HG03064 (cell line): ENCODE results near the gene HEBP2.
"Not testable (repeated sequence)": the region's sequence is repeated elsewhere in the genome, so short reads cannot be mapped to it uniquely, and the experiment has no call there.

Source experiments
- ATAC-seq: cut with Tn5 transposase; IDR thresholded peaks from one replicate; pipeline ENCODE4 v1.9.1; 2021; ENCODE audit warnings: low read depth; ENCODE audit not compliant: unreplicated experiment

The HEBP2 gene

DNA sequence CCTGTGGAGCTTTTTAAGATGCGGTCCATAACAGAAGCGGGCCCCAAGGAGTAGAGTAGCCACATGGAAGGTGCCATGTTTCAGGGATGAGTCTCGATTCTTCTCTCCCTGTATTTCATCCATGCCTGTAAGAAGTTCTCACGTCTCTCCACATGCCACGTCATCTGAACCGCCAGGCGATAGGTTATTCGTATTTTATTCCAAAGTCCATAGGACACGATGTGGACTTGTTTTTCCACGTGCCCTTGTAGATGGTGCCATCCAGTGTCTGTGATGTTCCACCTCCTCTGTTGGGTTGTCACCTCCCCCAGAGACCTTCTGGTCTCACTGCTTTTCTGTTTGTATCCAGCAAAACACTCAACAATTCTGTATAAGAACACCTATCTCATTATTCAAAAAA lies 17.6 kb downstream of the HEBP2 start:
- ATAC-seq, result no peak

DNA sequence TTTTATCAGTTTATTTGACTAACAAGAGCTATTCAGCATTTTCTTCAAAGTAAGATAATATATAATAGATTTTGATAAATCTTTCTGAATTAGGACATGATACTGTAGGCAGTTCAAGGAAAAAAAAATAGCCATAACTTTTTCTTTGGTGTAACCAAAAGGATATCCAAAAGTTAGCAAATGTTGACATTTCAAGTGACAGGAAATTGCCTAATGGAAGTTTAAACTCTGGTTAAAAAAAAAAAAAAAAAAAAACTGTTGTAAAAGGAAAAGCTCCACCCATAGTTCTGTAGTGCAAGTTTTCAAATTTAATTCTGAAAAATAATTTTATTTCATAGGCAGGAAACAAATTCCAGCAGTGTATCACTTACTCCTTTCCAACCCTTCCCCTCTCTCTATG lies 18.8 kb downstream of the HEBP2 start:
- no peak for ATAC-seq

DNA sequence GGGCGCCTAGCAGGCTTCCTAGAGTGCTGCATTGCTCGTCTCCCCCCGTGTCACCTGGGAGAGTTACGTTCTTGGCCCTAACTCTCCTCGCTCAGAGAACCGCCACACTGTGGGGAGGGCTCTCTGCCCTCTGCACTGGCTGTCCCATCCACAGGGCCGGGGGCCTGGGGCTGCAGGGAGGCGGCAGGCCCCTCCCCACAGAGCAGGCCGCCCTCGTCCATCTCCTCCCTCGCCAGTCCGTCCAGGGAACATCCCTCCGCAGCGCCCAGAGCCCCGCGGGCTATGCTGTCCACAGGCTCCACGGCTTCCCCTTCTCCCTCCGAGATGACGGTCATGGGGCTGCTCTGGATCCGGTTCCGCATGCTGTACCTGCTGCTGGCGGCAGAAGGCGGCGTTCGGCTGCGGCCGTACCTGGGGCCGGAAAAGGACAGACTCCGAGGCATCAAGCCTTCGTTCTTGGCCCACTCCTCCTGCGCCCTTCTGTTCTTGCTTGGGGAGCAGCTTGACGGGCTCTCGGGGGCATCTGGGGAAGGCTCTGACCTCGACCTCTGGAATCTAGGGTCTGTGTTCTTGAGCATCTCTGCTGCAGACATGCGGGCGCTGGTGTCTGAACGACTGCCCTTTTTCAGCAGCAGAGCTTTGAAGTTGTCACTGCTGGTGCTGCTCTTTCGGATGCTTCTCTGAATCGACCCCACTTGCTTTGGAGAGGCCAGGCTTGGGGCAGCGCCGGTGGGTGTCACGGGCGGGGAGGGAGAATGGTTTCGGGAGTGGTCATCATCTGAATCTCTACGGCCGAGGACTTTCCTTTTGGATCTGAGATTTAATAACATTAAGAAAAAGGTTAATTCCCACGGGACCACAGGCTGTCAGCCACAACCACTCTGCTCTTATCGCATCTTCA lies 20.2 kb downstream of the HEBP2 start:
- ATAC-seq, result no peak

- ATAC-seq, result not testable (repeated sequence)
Measured at GRCh38 chr6:138425256-138425655, 21.2 kb downstream of the HEBP2 start.

- no peak for ATAC-seq
Measured at GRCh38 chr6:138426500-138427123, 22.6 kb downstream of the HEBP2 start.

- ATAC-seq, result no peak
Measured at GRCh38 chr6:138427701-138428100, 23.7 kb downstream of the HEBP2 start.

- no peak for ATAC-seq
Measured at GRCh38 chr6:138428944-138429598, 25.0 kb downstream of the HEBP2 start.

DNA sequence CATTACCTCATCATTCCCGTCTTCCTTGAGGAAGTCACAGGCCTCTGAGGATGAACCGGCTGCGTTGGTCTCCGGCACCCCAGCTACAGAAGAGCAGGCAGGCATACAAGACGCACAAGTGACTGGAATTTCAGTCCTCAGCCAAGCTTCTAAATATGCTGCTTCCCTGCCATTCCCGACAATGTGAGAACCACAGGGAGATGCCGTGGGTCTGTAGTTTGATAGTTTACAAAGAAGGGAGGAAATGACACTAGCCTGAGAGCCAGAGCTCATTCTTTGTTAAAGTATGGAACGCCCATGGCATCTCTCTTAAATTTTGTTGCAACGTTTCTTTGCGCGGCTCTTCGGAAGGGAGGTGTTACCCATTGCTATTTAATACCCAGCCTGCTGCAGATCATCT lies 25.7 kb downstream of the HEBP2 start:
- ATAC-seq, result no peak

- ATAC-seq, result no peak
Measured at GRCh38 chr6:138430361-138431145, 26.5 kb downstream of the HEBP2 start.

- no peak for ATAC-seq
Measured at GRCh38 chr6:138431256-138432062, 27.4 kb downstream of the HEBP2 start.

GRCh38 chr6:138432063-138432356 lies 28.0 kb downstream of the HEBP2 start:
- no peak for ATAC-seq

DNA sequence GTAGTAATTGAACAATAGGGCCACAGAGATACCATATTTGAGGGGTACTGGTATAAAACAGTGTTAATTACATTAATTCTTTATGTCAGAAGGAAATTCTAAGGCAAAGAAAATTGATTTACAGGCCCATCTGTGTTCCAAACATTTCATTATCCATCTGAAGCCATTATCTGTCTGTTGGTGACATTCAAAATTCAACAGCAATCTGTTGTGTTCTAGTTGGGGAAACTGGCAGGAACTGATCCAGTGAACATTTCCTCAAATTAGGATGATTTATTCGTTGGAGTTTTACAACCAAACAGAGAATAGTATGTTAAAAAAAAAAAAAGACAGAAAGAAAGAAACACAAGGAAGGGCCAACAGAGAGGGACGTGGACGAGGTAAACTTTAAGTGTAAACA lies 30.1 kb downstream of the HEBP2 start:
- no peak for ATAC-seq

DNA sequence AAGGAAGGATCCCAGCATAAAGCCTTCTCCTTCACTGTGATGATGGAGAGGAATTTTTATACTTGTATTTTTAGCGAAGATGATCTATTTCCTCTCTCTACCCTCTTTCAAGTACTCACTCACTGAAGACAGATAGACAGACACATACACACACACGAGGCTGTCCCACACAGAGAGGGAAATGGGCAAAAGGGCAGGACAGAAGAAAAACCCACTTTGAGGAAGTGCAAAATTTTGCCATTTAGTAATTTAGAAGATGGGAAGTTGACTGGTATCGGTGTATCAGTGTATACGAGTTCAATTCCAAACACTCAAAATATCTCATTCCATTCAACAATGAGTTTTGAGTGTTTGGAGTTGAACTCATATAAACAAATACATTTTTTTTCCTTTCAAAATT lies 30.9 kb downstream of the HEBP2 start:
- ATAC-seq, result no peak

GRCh38 chr6:138439546-138439945 lies 35.5 kb downstream of the HEBP2 start:
- no peak for ATAC-seq

- ATAC-seq, result no peak
Measured at GRCh38 chr6:138440296-138440695, 36.3 kb downstream of the HEBP2 start.

- no peak for ATAC-seq
Measured at GRCh38 chr6:138440758-138441357, 36.8 kb downstream of the HEBP2 start.

DNA sequence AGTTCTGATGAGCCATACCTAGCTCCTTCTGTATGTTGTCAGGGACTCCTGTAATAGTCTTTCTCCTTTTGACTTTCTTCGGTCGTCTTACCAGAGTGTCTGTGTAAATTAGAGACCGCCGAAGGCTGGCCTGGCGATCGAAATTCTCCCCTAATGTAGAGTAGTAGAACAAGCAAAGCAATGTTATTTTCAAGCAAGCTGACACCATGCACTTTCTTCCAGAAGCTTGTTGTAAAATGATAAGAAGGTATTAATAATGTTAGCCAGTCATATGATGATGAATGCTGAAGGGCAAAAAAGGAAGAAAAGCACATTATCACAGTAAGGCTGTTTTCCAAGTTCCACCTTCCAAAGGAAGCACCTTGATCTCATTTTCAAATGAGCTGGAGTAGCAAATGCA lies 37.9 kb downstream of the HEBP2 start:
- ATAC-seq, result no peak

DNA sequence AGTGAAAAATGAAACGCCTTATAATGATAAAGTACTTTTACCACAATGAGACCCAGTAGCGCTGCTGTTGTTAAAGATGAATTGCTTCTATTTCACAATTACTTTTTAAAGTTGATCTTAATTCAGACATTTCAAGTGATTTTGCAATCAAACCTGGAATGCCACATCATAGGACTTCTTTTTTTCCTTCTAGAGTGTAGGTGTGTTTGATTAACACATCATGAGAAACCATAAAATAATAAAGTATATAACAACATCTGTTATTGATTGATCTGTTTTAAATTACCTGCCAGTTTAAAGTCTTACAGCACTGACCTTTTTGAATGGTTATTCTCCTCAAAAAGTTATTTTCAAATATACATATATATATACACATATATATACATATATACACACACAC lies 38.6 kb downstream of the HEBP2 start:
- ATAC-seq, result no peak

DNA sequence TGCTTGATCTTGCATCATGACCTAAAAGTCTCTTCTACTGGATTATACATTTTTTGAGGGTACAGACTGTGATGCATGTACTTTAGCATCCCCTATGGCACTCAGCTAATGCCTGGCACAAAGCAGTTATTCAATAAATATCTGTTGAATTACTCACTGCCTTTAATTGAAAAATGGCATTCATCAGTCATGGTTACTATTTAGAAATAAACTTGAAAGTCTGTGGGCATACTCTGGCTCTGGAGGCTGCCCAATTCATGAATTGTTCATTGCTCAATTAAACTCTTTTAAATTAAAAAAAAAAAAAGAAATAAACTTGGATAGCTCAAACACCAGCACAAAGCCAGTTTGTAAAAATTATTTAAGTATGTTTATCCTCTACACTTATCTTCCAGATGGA lies 40.0 kb downstream of the HEBP2 start:
- no peak for ATAC-seq

DNA sequence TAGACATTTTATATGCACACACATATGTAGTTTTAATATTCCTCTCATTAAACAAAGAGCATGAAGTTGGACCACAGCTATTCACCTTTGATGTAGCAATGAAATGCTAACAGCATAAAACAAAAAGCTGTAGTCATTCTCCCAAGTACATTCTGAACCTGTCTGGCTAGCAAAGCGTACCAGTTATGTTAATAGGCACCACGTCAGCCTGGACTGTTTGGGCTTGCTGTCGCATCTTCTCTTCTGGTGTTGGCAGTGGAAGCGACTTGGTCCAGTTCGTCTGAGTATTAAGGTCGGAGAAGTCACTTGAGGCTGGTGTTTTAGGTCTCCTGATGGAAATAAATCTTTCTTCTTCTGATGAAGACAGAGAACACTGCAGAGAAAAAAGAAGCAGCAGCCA lies 42.8 kb downstream of the HEBP2 start:
- ATAC-seq, result no peak
